HG03280 (cell line): Measurements from ENCODE around the gene AHCY.
A peak's percentile ranks its signal among the peaks of the same experiment; 100 is the strongest.
"Not testable (repeated sequence)": the region's sequence is repeated elsewhere in the genome, so short reads cannot be mapped to it uniquely, and the experiment has no call there.

ENCODE experiments used
- ATAC-seq: cut with Tn5 transposase; IDR thresholded peaks from one replicate; pipeline ENCODE4 v1.9.1; 2021; ENCODE audit warnings: mild to moderate bottlenecking, moderate library complexity; ENCODE audit not compliant: unreplicated experiment

AHCY gene

DNA sequence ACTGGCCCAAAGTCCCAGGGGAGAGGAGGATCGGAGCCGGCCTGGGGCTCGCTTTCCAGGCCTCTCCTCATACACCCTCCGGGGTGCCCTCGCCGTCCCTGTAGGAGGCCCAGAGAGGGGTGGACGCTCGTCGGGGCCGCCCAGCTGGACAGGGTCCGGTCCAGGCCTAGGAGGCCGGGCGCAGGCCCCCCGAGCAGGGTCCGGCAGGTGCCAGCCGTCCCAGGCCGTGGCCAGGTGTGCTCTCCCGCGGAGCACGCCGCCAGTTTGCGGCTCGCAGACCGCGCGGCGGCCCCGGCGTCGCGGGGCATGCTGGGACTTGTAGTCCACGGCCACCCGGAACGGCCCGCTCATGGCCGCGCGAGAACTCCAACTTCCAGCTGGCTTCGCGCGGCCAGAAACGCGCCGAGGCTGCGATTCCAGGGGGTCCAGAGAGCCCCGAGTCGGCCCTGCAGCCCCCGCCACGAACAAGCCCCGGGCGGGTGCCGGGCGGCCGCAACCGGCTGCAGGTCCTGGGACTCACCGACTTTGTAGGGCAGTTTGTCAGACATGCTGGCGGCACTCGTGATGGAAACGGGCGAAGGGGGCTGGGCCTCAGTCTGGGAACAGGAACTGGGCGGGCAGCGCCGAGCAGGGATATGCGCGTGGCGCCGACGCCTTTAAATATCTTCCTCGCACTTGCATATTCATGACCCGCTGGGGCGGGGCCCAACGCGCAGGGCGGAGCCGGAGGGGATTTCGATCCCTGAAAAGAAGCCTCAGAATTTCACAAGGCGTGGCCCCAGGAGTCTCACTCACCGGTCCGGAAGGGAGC lies at the start of gene AHCY:
AHCY (minus strand) TSS at position 633 of the 811 bp plus-strand sequence; CDS start at position 548, 85 bp downstream.
- ATAC-seq, result peak; percentile 91

DNA sequence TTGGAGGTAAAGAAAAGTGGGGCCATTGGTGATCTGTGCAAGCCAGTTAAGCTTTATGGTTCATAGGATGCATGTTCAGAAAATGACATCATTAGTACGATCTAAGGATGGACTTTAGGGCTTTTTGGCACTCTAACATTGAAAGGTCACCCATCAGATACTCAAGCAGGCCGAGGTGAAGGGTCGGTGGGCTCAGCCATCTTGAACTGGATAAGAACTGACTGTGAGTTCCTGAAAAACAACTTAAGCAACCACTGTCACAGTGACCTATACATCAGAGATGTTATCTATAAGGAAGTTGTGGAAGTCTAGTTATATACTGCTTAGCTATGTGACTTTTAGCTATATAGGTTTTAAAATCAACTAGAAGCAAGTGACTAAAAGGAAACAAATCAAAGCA lies 46.9 kb upstream of the AHCY start:
- no peak for ATAC-seq

DNA sequence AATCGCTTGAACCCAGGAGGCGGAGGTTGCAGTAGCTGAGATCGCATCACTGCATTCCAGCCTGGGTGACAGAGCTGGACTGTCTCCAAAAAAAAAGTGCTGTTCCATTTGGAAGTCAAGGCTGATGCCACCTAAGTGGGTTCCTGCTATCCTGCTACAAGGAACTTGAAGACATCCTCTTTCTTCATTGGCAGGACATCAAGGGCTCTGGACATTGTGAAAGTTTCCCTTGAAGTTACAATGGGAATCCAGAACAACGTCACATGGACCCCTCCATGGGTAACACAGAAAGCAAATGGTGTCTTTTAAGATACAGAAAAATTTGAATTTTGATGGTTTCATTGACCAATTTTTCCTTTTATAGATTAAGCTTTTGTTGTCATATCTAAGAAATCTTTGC lies 44.4 kb upstream of the AHCY start:
- ATAC-seq, result no peak

DNA sequence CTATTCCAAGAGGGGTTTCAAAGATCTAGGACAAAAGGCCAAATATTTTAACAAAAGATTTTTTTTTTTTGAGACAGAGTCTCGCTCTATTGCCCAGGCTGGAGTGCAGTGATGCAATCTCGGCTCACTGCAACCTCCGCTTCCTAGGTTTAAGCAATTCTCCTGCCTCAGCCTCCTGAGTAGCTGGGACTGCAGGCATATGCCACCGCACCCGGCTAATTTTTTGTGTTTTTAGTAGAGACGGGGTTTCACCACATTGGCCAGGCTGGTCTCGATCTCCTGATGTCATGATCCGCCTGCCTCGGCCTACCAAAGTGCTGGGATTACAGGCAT lies 43.3 kb upstream of the AHCY start:
- ATAC-seq, result not testable (repeated sequence)

DNA sequence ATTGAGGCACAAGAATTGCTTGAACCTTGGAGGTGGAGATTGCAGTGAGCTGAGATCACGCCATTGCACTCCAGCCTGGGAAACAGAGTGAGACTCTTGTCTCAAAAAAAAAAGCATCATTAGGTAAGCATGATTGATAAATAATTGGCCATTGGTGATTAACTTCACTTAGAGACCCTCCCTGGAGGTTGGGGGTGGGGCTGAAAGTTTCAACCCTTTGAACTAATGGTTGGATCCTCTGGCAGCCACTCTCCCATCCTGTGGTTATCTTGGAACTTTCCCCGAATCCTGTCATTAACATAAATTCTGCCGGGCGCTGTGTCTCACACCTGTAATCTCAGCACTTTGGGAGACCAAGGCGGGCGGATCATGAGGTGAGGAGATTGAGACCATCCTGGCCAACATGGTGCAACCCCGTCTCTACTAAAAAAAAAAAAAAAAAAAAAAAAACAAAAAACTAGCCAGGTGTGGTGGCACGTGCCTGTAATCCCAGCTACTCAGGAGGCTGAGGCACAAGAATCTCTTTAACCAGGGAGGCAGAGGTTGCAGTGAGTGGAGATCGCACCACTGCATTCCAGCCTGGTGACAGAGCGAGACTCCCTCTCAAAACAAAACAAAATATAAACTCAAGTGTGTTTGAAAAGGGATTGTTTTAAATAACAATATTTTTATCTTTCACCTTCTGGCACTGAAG lies 42.8 kb upstream of the AHCY start:
- not testable (repeated sequence) for ATAC-seq

DNA sequence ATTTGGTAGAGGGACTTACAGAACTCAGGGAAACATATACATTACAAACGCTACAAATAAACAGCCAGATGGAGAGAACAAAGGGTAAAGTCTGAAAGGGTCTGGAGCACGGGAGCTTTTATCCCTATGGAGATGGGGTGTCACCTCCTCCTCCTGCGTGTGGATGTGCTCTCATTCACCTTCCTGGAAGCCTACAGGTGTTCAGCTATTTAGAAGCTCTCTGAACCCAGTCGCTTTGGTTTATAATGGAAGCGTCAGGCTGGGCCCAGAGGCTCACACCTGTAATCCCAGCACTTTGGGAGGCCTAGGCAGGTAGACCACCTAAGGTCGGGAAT lies 42.2 kb upstream of the AHCY start:
- ATAC-seq, result no peak

DNA sequence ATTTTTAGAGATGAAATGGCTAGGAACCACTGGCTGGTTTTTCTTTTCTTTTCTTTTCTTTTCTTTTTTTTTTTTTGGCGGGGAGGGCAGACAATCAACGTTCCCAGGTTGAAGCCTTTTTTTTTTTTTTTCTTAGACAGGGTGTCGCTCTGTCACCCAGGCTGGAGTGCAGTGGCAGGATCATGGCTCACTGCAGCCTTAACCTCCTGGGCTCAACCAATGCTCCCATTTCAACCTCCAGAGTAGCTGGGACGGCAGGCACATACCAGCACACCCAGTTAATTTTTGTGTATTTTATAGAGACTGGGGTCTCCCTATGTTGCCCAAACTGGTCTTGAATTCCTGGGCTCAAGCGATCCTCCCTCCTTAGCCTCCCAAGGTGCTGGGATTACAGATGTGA lies 41.1 kb upstream of the AHCY start:
- ATAC-seq, result no peak

DNA sequence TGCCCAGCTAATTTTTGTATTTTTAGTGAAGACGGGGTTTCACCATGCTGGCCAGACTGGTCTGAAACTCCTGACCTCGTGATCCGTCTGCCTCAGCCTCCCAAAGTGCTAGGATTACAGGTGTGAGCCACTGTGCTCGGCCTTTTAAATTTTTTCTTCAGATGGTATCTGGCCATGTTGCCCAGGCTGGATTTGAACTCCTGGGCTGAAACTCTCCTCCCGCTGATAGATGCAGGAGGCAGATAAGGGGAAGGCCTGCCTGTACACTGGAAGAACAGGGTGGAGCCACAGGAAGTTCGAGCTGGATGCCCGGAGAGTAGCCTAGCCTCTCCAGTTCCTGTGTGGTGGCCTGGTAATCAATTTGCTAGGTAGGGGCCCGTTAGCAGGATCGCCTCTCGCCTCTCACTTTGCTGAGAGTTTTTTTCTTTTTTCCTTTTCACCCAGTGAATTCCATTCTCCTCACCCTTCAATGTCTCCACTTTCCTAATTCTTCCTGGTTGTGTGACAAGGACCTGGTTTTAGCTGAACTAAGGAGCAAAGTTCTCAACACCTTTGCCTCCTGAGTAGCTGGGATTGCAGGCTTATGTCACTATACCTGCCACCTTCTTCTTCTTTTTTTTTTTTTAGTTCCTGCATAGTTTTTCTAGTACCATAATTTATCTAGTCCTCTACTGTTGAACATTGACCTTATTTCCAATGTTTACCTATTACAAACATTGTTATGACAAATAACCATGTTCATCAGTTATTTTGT lies 40.5 kb upstream of the AHCY start:
- ATAC-seq, result no peak

DNA sequence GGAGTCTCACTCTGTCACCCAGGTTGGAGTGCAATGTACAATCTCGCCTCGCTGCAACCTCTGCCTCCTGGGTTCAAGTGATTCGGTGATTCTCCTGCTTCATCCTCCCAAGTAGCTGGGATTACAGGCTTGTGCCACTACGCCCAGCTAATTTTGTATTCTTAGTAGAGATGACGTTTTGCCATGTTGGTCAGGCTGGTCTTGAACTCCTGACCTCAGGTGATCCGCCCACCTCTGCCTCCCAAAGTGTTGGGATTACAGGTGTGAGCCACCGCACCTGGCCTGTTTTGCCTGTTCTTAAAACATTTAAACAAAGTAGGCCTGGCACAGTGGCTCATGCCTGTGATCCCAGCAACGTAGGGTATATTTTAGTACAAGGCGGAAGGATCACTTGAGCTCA lies 38.0 kb upstream of the AHCY start:
- ATAC-seq, result not testable (repeated sequence)

DNA sequence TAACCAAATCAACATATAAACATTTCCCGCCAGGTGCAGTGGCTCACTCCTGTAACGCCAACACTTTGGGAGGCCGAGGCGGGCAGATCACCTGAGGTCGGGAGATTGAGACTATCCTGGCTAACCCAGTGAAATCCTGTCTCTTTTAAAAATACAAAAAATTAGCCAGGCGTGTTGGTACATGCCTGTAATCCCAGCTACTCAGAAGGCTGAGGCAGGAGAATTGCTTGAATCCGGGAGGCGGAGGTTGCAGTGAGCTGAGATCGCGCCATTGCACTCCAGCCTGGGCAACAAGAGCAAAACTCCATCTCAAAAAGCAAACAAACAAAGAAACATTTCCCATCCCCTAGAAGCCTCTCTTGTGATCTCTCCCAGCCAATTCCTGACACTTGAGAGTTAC lies 37.6 kb upstream of the AHCY start:
- ATAC-seq, result not testable (repeated sequence)

DNA sequence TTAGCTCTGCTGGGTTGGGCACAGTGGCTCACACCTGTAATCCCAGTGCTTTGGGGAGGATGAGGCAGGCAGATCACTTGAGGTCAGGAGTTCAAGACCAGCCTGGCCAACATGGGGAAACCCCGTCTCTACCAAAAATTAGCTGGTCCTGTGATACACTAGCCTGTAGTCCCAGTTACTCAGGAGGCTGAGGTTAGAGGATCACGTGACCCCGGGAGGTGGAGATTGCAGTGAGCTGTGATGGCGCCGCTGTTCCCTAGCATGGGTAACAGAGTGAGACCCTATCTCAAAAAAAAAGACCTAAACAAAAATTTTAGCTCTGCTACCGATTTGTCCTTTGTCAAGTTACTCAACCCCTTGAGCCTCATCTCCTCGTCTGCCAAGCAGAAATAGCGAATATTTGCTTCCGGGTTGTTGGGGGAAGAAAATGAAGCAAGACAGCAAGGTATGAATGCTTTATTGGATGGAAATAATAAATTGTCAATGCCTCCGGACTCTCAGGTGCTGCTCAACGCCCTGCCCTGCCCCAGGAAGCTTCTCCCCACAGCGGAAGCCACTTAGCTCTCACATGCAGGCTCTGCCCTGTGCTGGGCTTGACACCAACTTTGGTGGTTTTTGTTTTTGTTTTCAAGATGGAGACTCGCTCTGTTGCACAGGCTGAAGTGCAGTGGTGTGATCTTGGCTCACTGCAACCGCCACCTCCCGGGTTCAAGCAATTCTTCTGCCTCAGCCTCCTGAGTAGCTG lies 35.0 kb upstream of the AHCY start:
- ATAC-seq, result no peak

DNA sequence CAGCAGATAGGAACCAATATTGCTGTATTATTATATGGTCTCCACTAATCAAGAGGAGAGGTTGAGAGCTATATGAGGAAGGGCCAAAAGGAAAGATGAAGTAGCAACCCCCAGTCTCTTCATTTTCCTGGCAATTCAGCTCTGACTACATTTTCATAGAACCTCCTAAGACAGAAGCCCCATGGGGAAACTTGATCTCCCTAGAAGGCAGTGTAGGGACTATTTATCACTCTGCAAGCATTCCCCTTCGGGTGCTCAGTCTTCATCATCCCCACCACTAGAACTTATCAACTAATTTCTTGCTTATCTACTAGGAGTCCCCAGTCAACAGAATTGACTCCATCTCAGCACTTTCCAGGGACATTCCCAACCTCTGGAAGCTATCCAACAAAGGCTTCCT lies 34.4 kb upstream of the AHCY start:
- ATAC-seq, result no peak

DNA sequence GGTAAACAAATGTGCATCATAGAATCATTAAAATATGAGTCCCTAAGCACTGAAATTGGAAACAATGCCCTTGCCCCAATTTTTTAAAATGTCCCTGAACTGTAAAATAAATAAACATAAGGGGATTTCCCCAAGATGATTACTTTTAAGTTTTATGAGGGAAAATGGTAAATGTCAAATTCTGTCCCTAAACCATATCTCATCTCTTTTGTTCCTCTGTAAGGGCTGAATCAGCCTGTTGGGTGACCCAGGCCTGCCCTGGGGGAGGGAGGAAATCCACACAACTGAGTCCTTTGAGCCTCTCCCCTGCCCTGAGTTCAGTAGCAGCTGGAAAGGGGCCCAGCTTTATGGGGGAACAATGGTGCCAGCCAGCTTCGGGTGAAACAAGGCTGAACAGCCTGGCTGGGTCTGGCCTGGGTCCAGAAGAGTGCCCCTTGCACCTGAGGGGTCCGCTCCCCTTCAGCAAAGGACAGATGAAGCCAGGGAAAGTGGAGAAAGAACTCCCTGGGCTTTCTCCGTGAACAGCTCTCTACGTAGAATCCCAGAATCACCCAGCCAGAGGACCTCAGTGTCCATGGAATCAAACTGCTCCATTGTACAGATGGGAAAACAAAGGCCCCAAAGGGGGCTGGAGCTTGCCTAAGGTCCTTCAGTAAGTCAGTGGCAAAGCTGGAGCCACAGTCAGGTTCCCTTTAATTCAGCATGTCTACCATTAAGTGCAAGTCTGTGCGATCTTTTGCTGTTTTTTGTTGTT lies 31.7 kb upstream of the AHCY start:
- no peak for ATAC-seq

DNA sequence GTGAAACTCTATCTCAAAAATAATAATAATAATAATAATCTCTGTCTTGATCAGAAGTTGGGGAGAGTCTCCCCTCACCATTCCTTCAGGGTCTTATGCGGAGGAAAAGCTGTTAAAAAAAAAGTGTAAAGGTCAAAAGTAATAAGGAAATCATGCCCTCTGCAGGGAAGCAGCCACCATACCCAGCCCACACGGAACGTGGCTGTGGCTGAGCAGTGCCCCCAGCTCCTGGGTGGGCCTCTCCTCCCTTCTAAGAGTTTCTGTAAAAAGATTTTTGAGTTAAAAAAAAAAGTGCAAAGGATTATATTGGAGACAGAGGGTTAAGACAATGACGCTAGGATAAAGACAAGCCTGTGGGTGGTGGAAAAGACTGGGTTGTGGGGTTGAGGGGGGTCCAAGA lies 30.6 kb upstream of the AHCY start:
- ATAC-seq, result no peak

DNA sequence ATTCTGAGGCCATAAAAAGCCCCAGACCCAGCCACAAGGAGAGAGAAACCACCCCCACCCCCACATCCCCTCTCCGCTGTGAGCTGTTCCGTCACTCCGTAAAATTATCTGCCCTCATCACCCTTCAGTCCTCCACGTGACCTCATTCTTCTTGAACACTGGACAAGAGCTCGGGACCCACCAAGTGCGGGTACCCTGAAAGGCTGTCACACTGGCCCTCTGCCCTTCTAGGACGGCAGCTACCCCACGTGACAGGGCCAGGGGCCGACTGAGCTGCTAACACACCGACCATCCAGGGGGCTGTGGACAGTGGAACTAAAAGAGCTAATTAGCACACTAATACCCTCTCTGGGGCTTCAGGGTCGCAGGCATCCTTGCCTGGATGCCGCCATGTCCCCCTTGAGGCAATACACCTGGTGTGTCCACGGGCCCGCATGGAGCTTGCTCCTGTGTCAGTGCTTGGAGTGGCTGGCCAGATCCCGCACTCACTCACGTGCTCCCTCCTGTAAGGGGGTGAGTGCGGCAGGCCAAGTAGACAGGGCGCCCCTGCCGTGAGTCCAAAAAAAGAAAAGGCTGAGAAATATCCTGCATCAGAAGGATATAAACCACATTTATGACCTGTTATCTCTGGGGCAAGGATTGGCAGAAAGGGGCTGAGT lies 29.2 kb upstream of the AHCY start:
- ATAC-seq, result no peak

DNA sequence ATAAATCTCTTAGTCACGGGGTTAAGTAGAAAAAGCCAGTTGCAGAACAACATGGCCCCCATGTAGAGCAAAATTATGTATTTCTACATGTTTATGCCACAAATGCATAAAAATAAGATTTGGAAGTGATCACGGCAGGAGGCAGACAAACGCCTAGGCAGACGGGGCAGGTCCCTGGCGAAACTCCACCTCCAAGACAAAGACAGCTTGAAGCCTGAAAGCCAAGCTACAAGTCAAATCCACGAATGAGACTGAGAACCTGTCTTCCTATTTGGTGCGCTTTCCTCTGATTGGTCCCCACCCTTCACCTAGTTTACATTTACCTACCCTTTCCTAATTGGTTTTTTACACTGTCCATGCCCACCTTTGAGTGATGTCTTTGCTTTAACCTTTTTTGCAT lies 28.7 kb upstream of the AHCY start:
- no peak for ATAC-seq

DNA sequence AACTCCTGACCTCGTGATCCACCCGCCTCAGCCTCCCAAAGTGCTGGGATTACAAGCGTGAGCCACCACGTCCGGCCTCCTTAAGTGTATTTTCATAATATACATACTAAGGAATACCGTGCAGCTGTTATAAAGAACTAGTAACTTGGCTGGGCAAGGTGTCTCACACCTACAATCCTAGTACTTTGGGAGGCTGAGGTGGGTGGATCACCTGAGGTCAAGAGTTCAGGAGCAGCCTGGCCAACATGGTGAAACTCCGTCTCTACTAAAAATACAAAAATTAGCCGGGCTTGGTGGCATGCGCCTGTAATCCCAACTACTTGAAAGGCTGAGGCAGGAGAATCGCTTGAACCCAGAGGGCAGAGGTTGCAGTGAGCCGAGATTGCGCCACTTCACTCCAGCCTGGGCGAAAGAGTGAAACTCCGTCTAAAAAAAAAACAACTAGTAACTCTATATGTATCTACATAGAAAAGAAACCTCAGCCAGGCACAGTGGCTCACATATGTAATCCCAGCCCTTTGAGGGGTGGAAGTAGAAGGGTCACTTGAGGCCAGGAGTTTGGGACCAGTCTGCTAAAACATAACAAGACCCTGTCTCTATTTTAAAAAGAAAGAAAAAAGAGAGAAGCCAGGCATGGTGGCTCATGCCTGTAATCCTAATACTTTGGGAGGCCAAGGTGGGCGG lies 27.8 kb upstream of the AHCY start:
- ATAC-seq, result not testable (repeated sequence)

DNA sequence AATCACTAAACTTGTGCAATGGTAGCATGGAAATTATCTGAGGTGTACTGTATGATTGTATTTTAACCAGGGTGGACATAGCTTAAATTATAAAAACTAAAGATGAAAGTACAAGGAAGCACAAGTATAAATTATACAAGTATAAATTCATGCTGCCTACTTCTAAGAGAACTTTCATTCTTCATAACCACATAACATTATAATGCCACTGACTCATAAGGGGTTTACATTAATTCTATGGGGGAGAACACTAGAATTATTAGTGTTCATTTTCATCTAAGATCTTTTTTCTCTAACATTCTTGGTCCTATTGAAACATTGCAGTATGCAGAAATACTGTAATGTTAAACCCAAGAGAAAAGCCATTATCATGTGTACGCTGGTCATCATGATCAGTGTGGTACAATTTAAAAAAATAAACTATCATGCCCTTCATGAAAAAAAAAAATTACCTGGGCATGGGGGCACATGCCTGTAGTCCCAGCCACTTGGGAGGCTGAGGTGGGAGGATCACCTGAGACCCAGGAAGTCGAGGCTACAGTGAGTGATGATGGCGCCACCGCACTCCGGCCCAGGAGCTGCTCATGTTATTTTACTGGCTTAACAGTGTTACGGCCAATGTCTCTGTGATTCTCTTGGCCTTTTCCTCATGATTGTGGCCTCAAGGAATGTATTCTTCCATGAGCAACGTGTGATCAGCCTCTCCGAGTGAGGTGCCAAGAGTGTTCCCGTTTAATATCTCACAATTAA lies 25.9 kb upstream of the AHCY start:
- ATAC-seq, result no peak

DNA sequence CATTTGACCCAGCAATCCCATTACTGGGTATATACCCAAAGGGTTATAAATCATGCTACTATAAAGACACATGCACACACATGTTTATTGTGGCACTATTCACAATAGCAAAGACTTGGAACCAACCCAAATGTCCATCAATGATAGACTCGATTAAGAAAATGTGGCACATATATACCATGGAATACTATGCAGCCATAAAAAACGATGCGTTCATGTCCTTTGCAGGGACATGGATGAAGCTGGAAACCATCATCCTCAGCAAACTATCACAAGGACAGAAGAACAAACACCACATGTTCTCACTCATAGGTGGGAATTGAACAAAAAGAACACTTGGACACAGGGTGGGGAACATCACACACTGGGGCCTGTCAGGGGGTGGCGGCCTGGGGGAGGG lies 25.1 kb upstream of the AHCY start:
- not testable (repeated sequence) for ATAC-seq
